ENCODE measurements around the gene ARHGAP18. TPM values are rescaled to one million over a fixed set of nuclear protein-coding genes. Genes with fewer than 3 reads are reported as not detected.
A peak's percentile ranks its signal among the peaks of the same experiment; 100 is the strongest.

ARHGAP18 gene
- total RNA-seq, 1 experiment from 2014 or later, result 2.4 TPM

GRCh38 chr6:129643176-129643575 is 66.8 kb downstream of the ARHGAP18 start:
- Histone ChIP-seq H3K27ac (ENCODE audit: insufficient read length, low read depth, low read length) (no peak overlapping the region), H2AK5ac (ENCODE audit: insufficient read length, low read length) (no peak overlapping the region), H3K9ac (ENCODE audit: extremely low read depth, insufficient read length, low read length) (no peak overlapping the region), H2AFZ (ENCODE audit: low read length) (no peak overlapping the region), H3K56ac (ENCODE audit: insufficient read length, low read depth, low read length) (no peak overlapping the region), H3K79me1 (ENCODE audit: insufficient read depth, low read depth, low read length, poor library complexity, severe bottlenecking) (no peaks in the 10 kb centered on the region), H2BK12ac (ENCODE audit: insufficient read length, low read depth, low read length) (no peak overlapping the region), H3K27me3 (ENCODE audit: insufficient read depth, low read length) (no peaks in the 10 kb centered on the region), H3K4me2 (ENCODE audit: insufficient read depth, insufficient read length, low read length) (no peak overlapping the region), H4K5ac (ENCODE audit: insufficient read length, low read depth, low read length) (no peak overlapping the region), H3K4me1 (ENCODE audit: insufficient read depth, low read length) (peaks cover 3% of the 10 kb centered on the region; the same call in 1 of the 2 replicates), H3K18ac (ENCODE audit: insufficient read length, low read depth, low read length) (no peak overlapping the region), H3K79me2 (ENCODE audit: insufficient read depth, low read length) (no peaks in the 10 kb centered on the region), H4K91ac (ENCODE audit: insufficient read length, low read depth, low read length) (no peak overlapping the region), H2BK15ac (ENCODE audit: low read depth, low read length) (no peak overlapping the region), H3K4ac (ENCODE audit: low read depth, low read length) (no peak overlapping the region), H2BK20ac (ENCODE audit: low read depth, low read length, poor library complexity, severe bottlenecking) (no peak overlapping the region), H2BK120ac (ENCODE audit: low read depth, low read length, poor library complexity, severe bottlenecking) (no peak overlapping the region), H3K14ac (ENCODE audit: insufficient read depth, low read length) (no peak overlapping the region), H2BK5ac (ENCODE audit: insufficient read length, low read length) (no peak overlapping the region), H3K9me3 (ENCODE audit: control insufficient read depth, low read depth, low read length) (no peaks in the 10 kb centered on the region), H3K23ac (ENCODE audit: insufficient read length, low read depth, low read length) (no peak overlapping the region), H4K8ac (replicated peaks; ENCODE audit: insufficient read length, low read depth, low read length) (no peak overlapping the region), H3T11ph (ENCODE audit: low read length) (no peak overlapping the region), H4K20me1 (ENCODE audit: control insufficient read depth, insufficient read depth, insufficient read length) (no peaks in the 10 kb centered on the region), H3K23me2 (ENCODE audit: insufficient read length, low read depth, low read length, poor library complexity, severe bottlenecking) (no peaks in the 10 kb centered on the region)
- TF ChIP-seq CTCF (conservative IDR thresholded peaks at IDR 0.05), result no peak
- H3K4me1 Mint-ChIP-seq, result peaks cover 18 to 26% of the 10 kb centered on the region in 2 experiments
- H3K27me3 Mint-ChIP-seq (ENCODE audit: low read depth), result no peaks in the 10 kb centered on the region
- H3K27ac Mint-ChIP-seq, result peak overlapping the region in 1 of 3 experiments; percentile 53; a peak in 1 of 7 replicates
- no peak overlapping the region for H3K4me3 Mint-ChIP-seq
- WGBS (ENCODE audit: extremely low coverage, insufficient read length, low lambda C conversion rate), result no CpG with 5 or more reads among the region's 3 CpGs
- no peaks in the 10 kb centered on the region; a peak in 1 of 7 replicates for H3K36me3 Mint-ChIP-seq (ENCODE audit: insufficient read depth in 1 of 3, low read depth in 3 of 3)
- no peaks in the 10 kb centered on the region for H3K9me3 Mint-ChIP-seq
- DNase-seq, result no peak
